Caco-2 (cell line): Measurements from ENCODE around the gene NBEAL1. TPM values are rescaled to one million over a fixed set of nuclear protein-coding genes. Genes with fewer than 3 reads are reported as not detected.
A peak's percentile ranks its signal among the peaks of the same experiment; 100 is the strongest.
"Not testable (repeated sequence)": the region's sequence is repeated elsewhere in the genome, so short reads cannot be mapped to it uniquely, and the experiment has no call there.

Experiments
- BruUV-seq: library from RNA; stranded (reverse); fragments of 400-500 nt; replicated peaks from 2 replicates; lab custom pipeline; 2021; lab: Mats Ljungman, UMichigan
- CTCF ChIA-PET: fragments of 300-600 bp; sonication (Branson Sonifier 250); formaldehyde crosslinking; loops from one replicate; lab custom pipeline; 2022; ENCODE audit warnings: antibody characterized with exemption; lab: Charles Lee
- POLR2A ChIA-PET: fragments of 300-600 bp; sonication (Branson Sonifier 250); formaldehyde crosslinking; loops from one replicate; lab custom pipeline; 2022; ENCODE audit warnings: antibody characterized with exemption; lab: Charles Lee
- DNase-seq, 2 experiments: peaks; one replicate each; pipeline versions ENCODE4 v3.0.0 to v3.0.0-alpha.2; 2020 to 2022
- H3K27me3 ChIP-seq: replicated peaks from 2 replicates; pipeline ENCODE4 v1.6.0; 2011; ENCODE audit warnings: low read length; ENCODE audit not compliant: control insufficient read depth, insufficient read depth
- H3K36me3 ChIP-seq: 2 replicates; pipeline ENCODE4 v1.5.1; 2011; ENCODE audit warnings: low read length; ENCODE audit not compliant: control insufficient read depth, insufficient read depth
- H3K4me1 ChIP-seq: fragments of 250-450 bp; sonication (Bioruptor Pico); 2 replicates; pipeline ENCODE4 v1.5.1; 2020; ENCODE audit warnings: mild to moderate bottlenecking
- H3K4me3 ChIP-seq: 2 replicates; pipeline ENCODE4 v1.5.1; 2011; ENCODE audit warnings: low read depth, mild to moderate bottlenecking, control low read depth, low read length
- H3K9me3 ChIP-seq: fragments of 250-450 bp; sonication (Bioruptor Pico); 2 replicates; pipeline ENCODE4 v1.5.1; 2020; ENCODE audit warnings: mild to moderate bottlenecking, moderate library complexity
- H3K27ac Mint-ChIP-seq: one replicate; pipeline ENCODE4 v1.8.0; 2022; ENCODE audit warnings: mixed read lengths; ENCODE audit not compliant: unreplicated experiment
- H3K27me3 Mint-ChIP-seq: one replicate; pipeline ENCODE4 v1.8.0; 2022; ENCODE audit warnings: mixed read lengths; ENCODE audit not compliant: insufficient read depth, unreplicated experiment
- H3K36me3 Mint-ChIP-seq: one replicate; pipeline ENCODE4 v1.8.0; 2022; ENCODE audit warnings: mild to moderate bottlenecking, mixed read lengths; ENCODE audit not compliant: insufficient read depth, unreplicated experiment
- H3K4me1 Mint-ChIP-seq: one replicate; pipeline ENCODE4 v1.8.0; 2022; ENCODE audit warnings: low read depth, mixed read lengths; ENCODE audit not compliant: unreplicated experiment
- H3K4me3 Mint-ChIP-seq: one replicate; pipeline ENCODE4 v1.8.0; 2022; ENCODE audit warnings: mild to moderate bottlenecking, moderate library complexity, mixed read lengths; ENCODE audit not compliant: unreplicated experiment
- H3K9me3 Mint-ChIP-seq: one replicate; pipeline ENCODE4 v1.8.0; 2022; ENCODE audit warnings: mixed read lengths; ENCODE audit not compliant: unreplicated experiment
- intact Hi-C: fragments of 100-400 bp; cut with micrococcal nuclease; formaldehyde crosslinking; loops from one replicate; pipeline ENCODE4 v1.10.0; 2022; ENCODE audit not compliant: unreplicated experiment
- total RNA-seq: library from RNA; stranded (reverse); gene quantifications from 2 replicates; pipeline ENCODE4 v1.2.3, GENCODE V29; 2022
- TF ChIP-seq, protein P1 (sequence below), 2 experiments: fragments of 200-600 bp in 1 of 2; IDR thresholded peaks; 1 replicate in 1 of 2; 2 replicates in 1 of 2; pipeline versions ENCODE4 v1.5.1 to v1.8.0; 2011 to 2022; ENCODE audit warnings: antibody characterized with exemption in 1 of 2, control low read depth in 1 of 2, inconsistent platforms in 1 of 2, low read depth in 1 of 2, low read length in 1 of 2, mild to moderate bottlenecking in 1 of 2, moderate library complexity in 1 of 2; ENCODE audit not compliant: insufficient read depth in 1 of 2, severe bottlenecking in 1 of 2, unreplicated experiment in 1 of 2

The NBEAL1 gene
- total RNA-seq, 1 experiment from 2014 or later = 44.1 TPM

DNA sequence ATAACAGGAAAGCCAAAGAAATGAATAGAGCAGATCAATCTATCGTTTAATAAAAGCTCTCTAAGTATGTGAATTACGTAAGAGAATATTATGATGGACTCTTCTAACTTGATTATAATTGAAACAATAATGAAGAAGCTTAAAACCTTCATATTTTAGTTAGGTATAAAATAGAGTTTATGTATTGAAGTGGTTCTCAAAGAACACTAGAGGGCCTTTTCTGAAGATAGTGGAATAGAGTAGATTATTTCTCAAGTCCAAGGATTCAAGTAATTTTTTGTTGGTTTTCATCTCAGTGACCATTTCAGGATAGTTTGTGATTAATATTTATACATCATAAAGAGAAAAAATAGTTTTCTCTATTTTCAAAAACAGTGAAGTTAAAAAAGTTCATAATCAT, 97.7 kb downstream of the NBEAL1 start:
- no peaks in the 10 kb centered on the region for H3K9me3 ChIP-seq
- Mint-ChIP-seq H3K36me3 (peaks cover 61% of the 10 kb centered on the region), H3K27ac (no peak overlapping the region), H3K27me3 (no peaks in the 10 kb centered on the region), H3K4me1 (no peaks in the 10 kb centered on the region), H3K9me3 (no peaks in the 10 kb centered on the region), H3K4me3 (no peak overlapping the region)
- H3K4me3 ChIP-seq = no peak overlapping the region
- ChIA-PET CTCF (no interaction called here), POLR2A (interaction anchor here (0.5 kb wide), 1 partner anchor 60 kb away, joined by 3 read pairs; no protein-coding TSS in a partner anchor)
- intact Hi-C loops = no loop called here
- H3K27me3 ChIP-seq = no peaks in the 10 kb centered on the region
- no peak for DNase-seq
- BruUV-seq = no TSS peak
- TF ChIP-seq, protein P1, sequence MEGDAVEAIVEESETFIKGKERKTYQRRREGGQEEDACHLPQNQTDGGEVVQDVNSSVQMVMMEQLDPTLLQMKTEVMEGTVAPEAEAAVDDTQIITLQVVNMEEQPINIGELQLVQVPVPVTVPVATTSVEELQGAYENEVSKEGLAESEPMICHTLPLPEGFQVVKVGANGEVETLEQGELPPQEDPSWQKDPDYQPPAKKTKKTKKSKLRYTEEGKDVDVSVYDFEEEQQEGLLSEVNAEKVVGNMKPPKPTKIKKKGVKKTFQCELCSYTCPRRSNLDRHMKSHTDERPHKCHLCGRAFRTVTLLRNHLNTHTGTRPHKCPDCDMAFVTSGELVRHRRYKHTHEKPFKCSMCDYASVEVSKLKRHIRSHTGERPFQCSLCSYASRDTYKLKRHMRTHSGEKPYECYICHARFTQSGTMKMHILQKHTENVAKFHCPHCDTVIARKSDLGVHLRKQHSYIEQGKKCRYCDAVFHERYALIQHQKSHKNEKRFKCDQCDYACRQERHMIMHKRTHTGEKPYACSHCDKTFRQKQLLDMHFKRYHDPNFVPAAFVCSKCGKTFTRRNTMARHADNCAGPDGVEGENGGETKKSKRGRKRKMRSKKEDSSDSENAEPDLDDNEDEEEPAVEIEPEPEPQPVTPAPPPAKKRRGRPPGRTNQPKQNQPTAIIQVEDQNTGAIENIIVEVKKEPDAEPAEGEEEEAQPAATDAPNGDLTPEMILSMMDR (IDR thresholded peaks at IDR 0.05; ENCODE audit: insufficient read depth in 1 of 2, low read depth in 1 of 2, low read length in 1 of 2, severe bottlenecking in 1 of 2, unreplicated experiment in 1 of 2) = no peak
- H3K4me1 ChIP-seq = no peaks in the 10 kb centered on the region
- H3K36me3 ChIP-seq = peaks cover 5% of the 10 kb centered on the region

DNA sequence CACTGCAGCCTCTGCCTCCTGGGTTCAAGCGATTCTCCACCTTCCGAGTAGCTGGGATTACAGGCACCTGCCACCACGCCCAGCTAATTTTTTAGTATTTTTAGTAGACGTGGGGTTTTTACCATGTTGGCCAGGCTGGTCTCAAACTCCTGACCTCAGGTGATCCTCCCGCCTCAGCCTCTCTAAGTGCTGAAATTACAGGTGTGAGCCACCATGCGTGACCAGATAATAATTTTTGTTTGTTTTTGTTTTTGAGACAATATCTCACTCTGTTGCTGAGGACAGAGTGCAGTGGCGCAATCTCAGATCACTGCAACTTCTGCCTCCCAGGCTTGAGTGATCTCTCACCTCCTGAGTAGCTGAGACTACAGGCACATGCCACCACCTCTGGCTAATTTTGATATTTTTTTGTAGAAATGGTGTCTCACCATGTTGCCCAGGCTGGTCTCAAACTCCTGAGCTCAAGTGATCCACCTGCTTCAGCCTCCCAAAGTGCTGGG, 100.6 kb downstream of the NBEAL1 start:
- BruUV-seq, H3K27ac Mint-ChIP-seq, H3K4me3 ChIP-seq, POLR2A ChIA-PET, H3K9me3 ChIP-seq, intact Hi-C loops, H3K27me3 Mint-ChIP-seq, H3K36me3 ChIP-seq, H3K4me1 Mint-ChIP-seq, DNase-seq, H3K27me3 ChIP-seq, H3K4me1 ChIP-seq, H3K4me3 Mint-ChIP-seq, CTCF ChIA-PET, H3K9me3 Mint-ChIP-seq: not testable (repeated sequence)
- peaks cover 48% of the 10 kb centered on the region for H3K36me3 Mint-ChIP-seq

DNA sequence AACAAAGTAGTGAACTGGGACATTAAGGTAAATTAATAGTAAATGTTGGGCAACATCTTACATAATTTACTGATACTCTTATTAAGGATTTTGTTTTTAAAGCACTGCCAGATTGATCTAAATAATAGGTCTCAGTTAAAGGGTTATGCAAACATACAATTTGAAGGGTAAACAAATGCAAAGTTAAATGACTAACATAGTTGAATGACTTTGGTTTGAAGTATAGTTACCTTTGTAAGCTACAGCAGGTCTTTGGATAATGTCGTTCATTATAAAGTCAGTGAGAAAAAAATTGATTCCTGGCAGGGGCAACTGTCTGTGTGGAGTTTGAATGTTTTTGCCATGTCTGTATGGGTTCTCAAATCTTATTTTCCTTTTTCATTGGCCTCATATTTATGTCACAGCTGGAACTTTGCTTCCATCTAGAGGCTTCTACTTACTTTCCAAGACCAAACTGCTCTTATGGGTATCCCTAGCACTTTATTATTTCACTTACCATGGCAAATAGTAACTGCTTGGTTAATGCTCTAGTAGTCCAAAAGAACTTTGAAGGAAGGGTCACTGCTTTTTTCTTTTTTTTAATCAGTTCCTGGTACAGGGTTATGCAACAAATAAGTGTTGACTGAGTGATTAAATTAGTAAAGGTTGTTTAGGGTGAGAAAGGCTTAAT, 107.8 kb downstream of the NBEAL1 start:
- TF ChIP-seq, protein P1 (IDR thresholded peaks at IDR 0.05; ENCODE audit: insufficient read depth in 1 of 2, low read depth in 1 of 2, low read length in 1 of 2, severe bottlenecking in 1 of 2, unreplicated experiment in 1 of 2) = peak in 1 of 2 experiments; percentile 31
- no TSS peak for BruUV-seq
- H3K36me3 ChIP-seq = no peaks in the 10 kb centered on the region
- Mint-ChIP-seq H3K9me3 (no peaks in the 10 kb centered on the region), H3K27me3 (no peaks in the 10 kb centered on the region), H3K4me3 (no peak overlapping the region), H3K27ac (no peak overlapping the region), H3K36me3 (peaks cover 26% of the 10 kb centered on the region), H3K4me1 (no peaks in the 10 kb centered on the region)
- ChIA-PET CTCF (interaction anchor here (0.6 kb wide), 1 partner anchor 223 kb away, joined by 4 read pairs; no protein-coding TSS in a partner anchor), POLR2A (no interaction called here)
- no peaks in the 10 kb centered on the region for H3K27me3 ChIP-seq
- peak in 1 of 2 experiments; percentile 16 for DNase-seq
- no peaks in the 10 kb centered on the region for H3K9me3 ChIP-seq
- intact Hi-C loops = loop anchor here (1.0 kb wide), 1 partner anchor 291 kb away; no protein-coding TSS in a partner anchor
- H3K4me3 ChIP-seq = no peak overlapping the region
- 0 out of 2 replicates have a peak, but pooled peaks cover 7% of the 10 kb centered on the region for H3K4me1 ChIP-seq
